ENCODE results near the gene ZCCHC14.

ZCCHC14 gene

GRCh38 chr16:87437911-87438610 is 54.8 kb downstream of the ZCCHC14 start:
- no peak for DNase-seq (ENCODE audit: low read depth)
- TF ChIP-seq, protein P1, sequence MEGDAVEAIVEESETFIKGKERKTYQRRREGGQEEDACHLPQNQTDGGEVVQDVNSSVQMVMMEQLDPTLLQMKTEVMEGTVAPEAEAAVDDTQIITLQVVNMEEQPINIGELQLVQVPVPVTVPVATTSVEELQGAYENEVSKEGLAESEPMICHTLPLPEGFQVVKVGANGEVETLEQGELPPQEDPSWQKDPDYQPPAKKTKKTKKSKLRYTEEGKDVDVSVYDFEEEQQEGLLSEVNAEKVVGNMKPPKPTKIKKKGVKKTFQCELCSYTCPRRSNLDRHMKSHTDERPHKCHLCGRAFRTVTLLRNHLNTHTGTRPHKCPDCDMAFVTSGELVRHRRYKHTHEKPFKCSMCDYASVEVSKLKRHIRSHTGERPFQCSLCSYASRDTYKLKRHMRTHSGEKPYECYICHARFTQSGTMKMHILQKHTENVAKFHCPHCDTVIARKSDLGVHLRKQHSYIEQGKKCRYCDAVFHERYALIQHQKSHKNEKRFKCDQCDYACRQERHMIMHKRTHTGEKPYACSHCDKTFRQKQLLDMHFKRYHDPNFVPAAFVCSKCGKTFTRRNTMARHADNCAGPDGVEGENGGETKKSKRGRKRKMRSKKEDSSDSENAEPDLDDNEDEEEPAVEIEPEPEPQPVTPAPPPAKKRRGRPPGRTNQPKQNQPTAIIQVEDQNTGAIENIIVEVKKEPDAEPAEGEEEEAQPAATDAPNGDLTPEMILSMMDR (IDR thresholded peaks at IDR 0.05; ENCODE audit: insufficient read depth, low read depth, low read length, missing control alignments): no peak
- H3K4me3 ChIP-seq (ENCODE audit: low read depth, low read length): no peak overlapping the region

DNA sequence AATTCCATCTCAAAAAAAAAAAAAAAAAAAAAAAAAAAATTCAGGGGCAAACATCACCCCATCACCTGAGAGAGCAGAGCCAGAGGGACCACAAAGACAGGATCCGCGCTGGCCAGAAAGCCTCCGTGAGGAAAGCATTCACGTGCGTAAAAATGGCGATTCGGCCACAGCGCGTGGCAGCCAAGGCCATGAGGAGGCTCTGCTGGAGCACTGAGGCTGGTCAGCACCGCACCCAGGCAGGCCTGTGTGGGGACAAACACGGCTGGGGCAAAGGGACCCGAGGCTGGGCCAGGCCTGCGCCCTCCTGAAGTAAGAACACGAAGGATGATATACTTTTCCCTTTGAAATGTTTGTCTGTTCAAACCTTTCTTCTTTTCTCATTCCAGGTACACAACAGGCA is 55.5 kb downstream of the ZCCHC14 start:
- DNase-seq (ENCODE audit: low read depth): no peak
- no peak overlapping the region for H3K4me3 ChIP-seq (ENCODE audit: low read depth, low read length)
- TF ChIP-seq, protein P1 (IDR thresholded peaks at IDR 0.05; ENCODE audit: insufficient read depth, low read depth, low read length, missing control alignments): no peak

DNA sequence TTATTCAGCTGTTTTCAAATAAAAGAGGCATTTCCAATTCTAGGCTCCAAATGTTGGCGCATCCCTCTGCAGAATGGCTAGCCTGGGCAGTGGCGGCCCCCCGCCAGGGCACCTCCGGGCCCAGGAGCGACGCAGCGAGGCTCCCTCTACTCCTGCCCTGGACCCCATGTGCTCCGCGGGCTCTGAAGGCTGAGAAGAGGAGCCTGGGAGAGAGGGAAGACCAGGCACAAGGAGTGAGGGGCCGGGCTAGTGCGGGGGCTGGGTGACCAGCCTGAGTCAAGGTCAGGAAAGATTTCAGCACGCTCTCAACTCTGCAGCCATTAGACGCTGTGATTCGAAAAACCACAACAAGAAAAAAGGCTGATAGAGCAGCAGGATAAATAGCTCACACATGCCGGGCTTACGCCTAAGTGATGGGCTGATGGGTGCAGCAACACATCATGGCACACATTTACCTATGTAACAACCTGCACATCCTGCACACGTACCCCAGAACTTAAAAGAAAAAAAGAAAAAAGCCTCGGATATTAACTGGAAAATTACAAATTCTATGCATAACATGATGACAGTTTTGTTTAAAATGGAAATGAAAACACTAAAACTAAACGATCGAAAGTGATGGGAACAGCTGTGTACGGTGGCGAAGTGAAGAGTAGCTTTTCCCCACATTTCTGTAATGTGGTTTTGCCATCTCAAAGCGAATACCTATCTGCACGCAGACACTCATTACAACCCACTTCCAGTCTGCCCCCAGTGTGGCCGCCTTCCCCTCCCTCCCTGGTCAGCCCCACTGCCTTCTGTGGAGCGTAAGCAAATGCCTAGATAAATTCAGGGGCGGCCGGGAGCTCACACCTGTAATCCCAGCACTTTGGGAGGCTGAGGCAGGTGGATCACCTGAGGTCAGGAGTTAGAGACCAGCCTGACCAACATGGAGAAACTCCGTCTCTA is 56.3 kb downstream of the ZCCHC14 start:
- no peak for DNase-seq (ENCODE audit: low read depth)
- TF ChIP-seq, protein P1 (IDR thresholded peaks at IDR 0.05; ENCODE audit: insufficient read depth, low read depth, low read length, missing control alignments): no peak
- H3K4me3 ChIP-seq (ENCODE audit: low read depth, low read length): no peak overlapping the region

DNA sequence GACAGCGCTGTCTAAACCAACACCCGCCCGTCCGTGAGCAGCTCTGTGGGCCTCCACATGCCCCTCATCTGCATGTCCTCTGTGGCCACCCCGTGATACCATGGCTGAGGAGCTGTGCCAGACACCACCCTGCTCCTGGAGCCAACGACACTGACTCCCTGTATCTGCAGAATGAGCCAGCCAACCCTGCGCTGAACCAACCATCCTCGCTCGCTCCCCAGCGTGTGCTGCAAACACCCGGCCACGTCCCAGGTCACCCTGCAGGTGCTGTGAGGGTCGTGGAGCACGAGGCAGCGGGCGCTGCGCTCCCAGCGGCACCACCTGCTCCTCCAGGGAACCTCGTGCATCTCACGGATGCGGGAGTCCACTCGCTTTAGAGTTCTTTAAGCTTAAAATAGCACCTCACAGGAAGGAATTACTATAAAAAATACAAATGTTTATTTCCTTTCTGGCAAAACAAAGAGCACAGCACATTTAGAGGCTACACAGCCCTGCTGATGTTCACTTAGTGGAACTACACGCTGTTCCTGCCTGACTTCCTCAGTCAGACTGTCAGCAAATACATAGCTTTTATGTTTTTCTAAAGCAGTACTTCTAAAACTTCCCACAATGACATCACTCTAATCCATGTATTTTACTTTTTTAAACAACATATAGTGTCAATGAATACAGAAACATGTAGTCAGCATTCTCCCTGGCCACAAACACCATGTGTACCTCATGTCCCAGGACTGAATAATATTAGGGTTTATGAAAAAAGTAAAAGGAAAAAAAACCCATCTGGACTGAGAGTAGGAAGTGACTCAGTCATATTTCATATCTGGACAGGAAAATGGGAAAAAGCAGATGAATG is 57.2 kb downstream of the ZCCHC14 start:
- no peak overlapping the region for H3K4me3 ChIP-seq (ENCODE audit: low read depth, low read length)
- TF ChIP-seq, protein P1 (IDR thresholded peaks at IDR 0.05; ENCODE audit: insufficient read depth, low read depth, low read length, missing control alignments): no peak
- DNase-seq (ENCODE audit: low read depth): no peak

DNA sequence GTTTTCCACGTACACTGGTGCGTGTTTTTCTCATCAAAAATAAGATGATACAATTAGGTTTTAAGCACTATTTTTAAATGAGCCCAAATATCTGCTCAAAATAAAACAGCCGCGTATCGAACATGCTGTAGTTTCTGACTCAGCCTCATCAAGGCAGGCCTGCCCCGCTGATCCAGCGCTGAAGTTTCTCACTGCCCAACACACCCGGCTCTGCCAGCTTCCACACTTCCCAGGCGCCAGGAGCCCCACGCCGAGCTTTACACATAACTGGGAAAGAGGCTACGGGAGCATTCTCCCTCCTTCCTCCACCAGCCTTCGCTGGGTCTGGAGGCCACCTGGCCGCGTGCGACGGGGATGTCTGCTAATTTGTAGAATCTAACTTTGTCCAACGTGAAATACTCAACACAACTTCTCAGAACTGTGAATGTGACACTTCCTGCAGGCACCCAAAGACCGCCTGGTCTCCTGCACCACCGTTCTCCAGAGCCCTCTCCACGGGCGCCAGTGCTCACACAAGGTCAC is 58.6 kb downstream of the ZCCHC14 start:
- TF ChIP-seq, protein P1 (IDR thresholded peaks at IDR 0.05; ENCODE audit: insufficient read depth, low read depth, low read length, missing control alignments): no peak
- no peak for DNase-seq (ENCODE audit: low read depth)

GRCh38 chr16:87432330-87432915 is 60.4 kb downstream of the ZCCHC14 start:
- TF ChIP-seq, protein P1 (IDR thresholded peaks at IDR 0.05; ENCODE audit: insufficient read depth, low read depth, low read length, missing control alignments): no peak
- DNase-seq (ENCODE audit: low read depth): no peak
- no peak overlapping the region for H3K4me3 ChIP-seq (ENCODE audit: low read depth, low read length)

More for the DNA sequence above, 58.6 kb downstream of the ZCCHC14 start:
- H3K4me3 ChIP-seq (ENCODE audit: low read depth, low read length): no peak overlapping the region

Data from GM12865 (cell line).